ENCODE results near the gene CDHR3. TPM values are rescaled to one million over a fixed set of nuclear protein-coding genes. Genes with fewer than 3 reads are reported as not detected.

CDHR3 gene
- total RNA-seq (2022; extraction: Qiagen RNA extraction), result 4.3 to 6.1 TPM (median 4.9 TPM) in 5 replicates

DNA sequence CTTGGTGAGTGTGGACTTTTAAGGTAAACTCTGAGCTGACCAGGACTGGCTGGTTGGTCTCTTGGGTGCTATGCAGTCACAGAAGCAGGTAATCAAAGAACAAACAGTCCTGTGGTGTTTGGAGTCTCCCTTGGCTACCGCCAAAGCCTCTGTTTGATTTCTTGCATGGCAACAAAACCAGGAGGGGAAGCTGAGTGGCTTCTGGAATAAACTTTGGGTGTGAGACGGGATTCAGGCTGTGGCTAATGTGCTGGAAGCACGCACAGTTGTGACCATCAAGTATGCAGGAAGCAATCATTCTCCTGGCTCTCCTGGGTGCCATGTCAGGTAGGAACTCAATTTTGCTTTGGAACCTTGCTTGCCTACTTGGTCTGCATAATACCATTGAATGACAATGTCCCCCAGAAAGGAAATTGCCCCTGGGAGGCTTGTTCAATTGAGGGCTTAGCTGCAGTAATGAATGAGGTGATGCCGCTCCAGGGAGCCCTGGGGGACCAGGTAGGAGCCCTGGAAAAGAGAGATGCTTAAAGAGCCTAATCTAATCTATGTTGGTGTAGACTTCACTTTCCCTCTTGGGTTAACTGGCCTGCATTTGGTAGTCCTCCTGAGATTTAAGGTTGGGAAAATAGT lies at the start of gene CDHR3:
CDHR3 (plus strand) TSS at position 227 of the 630 bp plus-strand sequence; CDS start at position 282, 55 bp downstream.

Other genes with a start within 250 kb of the CDHR3 start
- gene ATXN7L1, start 86.7 kb upstream of the CDHR3 start, total RNA-seq (2022; extraction: Qiagen RNA extraction), result 6.1 to 6.5 TPM (median 6.3 TPM) in 5 replicates
- 84.4 to 102 TPM (median 90.9 TPM) in 5 replicates for gene SYPL1, start 149.0 kb downstream of the CDHR3 start, total RNA-seq (2022; extraction: Qiagen RNA extraction)